Urinary bladder (tissue), 4 donors: ENCODE measurements around the gene PARD3. TPM values are rescaled to one million over a fixed set of nuclear protein-coding genes. Genes with fewer than 3 reads are reported as not detected.
A peak's percentile ranks its signal among the peaks of the same experiment; 100 is the strongest.

Source experiments
- DNase-seq: peaks from one replicate; pipeline ENCODE4 v3.0.0-alpha.2; 2015; ENCODE audit errors: extremely low spot score
- H3K27ac ChIP-seq: one replicate; pipeline ENCODE4 v1.5.1; 2013; ENCODE audit warnings: low read depth, mild to moderate bottlenecking, moderate library complexity
- H3K36me3 ChIP-seq: one replicate; pipeline ENCODE4 v1.6.1; 2013; ENCODE audit warnings: mild to moderate bottlenecking, moderate library complexity; ENCODE audit not compliant: insufficient read depth
- H3K4me1 ChIP-seq: one replicate; pipeline ENCODE4 v1.6.1; 2013; ENCODE audit warnings: mild to moderate bottlenecking, moderate library complexity; ENCODE audit not compliant: insufficient read depth
- H3K4me3 ChIP-seq: one replicate; pipeline ENCODE4 v1.5.1; 2013; ENCODE audit warnings: low read depth, low read length
- WGBS: extraction: QIAGEN DNeasy Blood & Tissue Kit; methylation state at CpG from one replicate; pipeline ENCODE4 v1.1.7; 2013; 5-methylcytosine and 5-hydroxymethylcytosine counted together
- polyA plus RNA-seq: library from polyadenylated mRNA; stranded (reverse); fragments of 200-250 nt; gene quantifications from one replicate; pipeline ENCODE4 v1.2.3, GENCODE V29; 2013
- total RNA-seq: library from RNA; depleted of rRNA; stranded (reverse); fragments of >200 nt; gene quantifications from one replicate; pipeline ENCODE4 v1.2.3, GENCODE V29; 2014
- donor health status: healthy with polysubstance abuse.
- donor health status: healthy.

PARD3 gene
- total and polyA plus RNA-seq, 2 donors: 27.5 to 89.1 TPM

DNA sequence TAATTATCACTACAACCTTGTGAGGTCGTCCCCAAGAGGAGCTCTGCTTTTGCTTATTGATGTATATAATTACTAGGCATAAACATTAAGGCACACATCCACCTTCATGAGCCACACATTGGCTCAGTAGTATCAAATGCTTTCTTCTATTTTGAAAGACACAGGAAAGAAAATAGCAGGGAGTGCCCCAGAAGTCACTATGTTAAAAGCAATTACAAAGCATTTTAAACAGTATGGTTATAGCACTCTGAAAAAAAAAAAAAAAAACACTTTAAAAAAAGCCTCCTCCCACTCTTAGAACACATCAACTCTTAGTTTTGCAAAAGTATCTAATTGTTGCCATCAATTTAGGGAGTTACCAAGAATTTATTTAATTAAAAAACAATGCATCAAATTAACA, 474.2 kb downstream of the PARD3 start:
- DNase-seq: no peak
- Histone ChIP-seq H3K27ac (no peak overlapping the region), H3K4me3 (no peak overlapping the region), H3K4me1 (no peaks in the 10 kb centered on the region), H3K36me3 (no peaks in the 10 kb centered on the region)
- 90% methylated on average over 1 of the region's 1 CpG for WGBS

DNA sequence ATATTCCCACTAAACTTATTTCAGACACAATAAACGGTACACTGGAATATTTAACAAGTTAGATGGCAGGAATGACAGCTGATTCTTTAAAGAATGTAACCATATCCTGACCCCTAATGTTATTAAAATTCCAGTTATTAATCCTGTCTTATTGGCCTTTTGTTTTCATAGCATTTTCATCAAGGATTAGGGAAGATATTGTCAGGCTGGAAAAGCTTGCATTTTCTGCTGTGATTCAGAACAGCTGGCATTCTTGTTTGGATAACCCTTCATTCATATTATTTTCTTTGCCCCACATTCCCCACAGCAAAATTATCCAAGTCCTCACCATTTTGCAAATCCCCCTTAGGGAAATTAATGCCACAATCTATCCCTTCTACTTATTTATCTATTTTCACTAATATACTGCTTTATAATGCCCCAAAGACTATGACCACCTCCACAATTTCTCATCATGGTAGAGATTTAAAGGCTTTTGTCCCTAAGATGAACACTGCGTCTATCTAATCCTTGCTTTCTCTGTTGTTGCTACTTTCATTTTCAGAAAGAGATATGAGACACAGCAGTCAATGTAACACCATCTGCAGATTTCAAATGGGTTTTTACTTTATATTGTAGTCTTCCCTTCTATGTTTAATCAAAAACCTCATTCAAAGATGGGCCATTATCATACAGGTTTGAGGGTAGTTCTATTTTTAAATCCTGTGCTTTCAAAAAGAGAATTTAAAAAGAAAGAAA, 475.1 kb downstream of the PARD3 start:
- 56% methylated on average over 2 of the region's 2 CpGs for WGBS

DNA sequence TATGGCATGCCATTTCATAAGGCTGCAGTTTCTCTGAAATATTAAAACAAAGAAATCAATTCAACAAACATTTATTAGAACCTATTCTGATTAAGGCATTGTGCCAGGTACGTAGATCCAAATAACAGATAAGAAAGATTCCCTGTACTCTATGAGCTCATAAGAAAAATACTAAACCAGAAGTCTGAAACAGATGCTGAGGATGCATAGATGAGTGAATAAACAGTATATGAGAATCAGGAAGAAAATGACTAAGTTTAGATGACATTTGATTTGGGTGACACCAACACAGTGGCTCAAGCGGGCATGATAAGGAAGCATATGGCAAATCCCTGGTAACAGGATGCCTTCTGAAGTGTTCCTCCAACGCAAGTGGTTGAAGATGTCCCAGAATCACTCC, 477.2 kb downstream of the PARD3 start:
- no peak for DNase-seq
- Histone ChIP-seq H3K4me1 (no peaks in the 10 kb centered on the region), H3K4me3 (no peak overlapping the region), H3K36me3 (no peaks in the 10 kb centered on the region), H3K27ac (no peak overlapping the region)
- WGBS: 59% methylated on average over 3 of the region's 3 CpGs

More for the DNA sequence above, 475.1 kb downstream of the PARD3 start:
- no peak for DNase-seq
- Histone ChIP-seq H3K36me3 (no peaks in the 10 kb centered on the region), H3K4me3 (no peak overlapping the region), H3K4me1 (no peaks in the 10 kb centered on the region), H3K27ac (no peak overlapping the region)

DNA sequence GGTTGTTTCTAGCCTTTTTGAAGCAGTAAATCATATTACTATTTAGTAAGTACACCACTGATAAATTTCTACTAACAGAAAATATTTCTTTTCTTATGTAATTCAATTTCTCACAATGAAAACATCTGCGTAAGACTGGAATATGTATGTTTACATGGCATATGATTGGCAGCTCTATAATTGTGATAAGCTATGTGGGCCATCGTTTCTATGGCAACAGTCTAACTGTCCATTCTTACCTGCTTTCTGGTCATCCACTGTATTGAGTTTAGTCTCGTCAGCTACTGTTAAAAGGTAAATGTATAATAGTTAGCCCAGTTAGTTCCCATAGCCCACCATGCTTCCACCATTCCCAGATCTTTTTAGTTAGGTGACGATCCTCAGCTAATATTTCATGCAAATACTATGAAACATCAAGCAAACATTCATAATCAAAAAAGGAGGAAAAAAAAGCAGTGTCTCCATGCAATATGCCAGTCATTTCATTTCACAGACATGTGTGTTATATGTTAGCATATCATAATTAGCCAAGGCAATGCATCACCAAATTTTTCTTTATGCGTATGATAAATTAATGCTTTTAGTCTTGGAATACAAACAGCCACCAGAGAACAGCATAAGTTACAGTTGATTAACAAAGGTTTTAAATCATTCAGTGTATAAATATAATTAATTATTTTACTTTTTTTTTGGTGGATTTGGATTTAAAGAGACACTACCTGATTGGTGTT, 479.0 kb downstream of the PARD3 start:
- WGBS: 94% methylated on average over 5 of the region's 5 CpGs
- H3K4me3 ChIP-seq: no peak overlapping the region
- H3K4me1 ChIP-seq: no peaks in the 10 kb centered on the region
- DNase-seq: no peak
- H3K27ac ChIP-seq: no peak overlapping the region
- H3K36me3 ChIP-seq: no peaks in the 10 kb centered on the region

DNA sequence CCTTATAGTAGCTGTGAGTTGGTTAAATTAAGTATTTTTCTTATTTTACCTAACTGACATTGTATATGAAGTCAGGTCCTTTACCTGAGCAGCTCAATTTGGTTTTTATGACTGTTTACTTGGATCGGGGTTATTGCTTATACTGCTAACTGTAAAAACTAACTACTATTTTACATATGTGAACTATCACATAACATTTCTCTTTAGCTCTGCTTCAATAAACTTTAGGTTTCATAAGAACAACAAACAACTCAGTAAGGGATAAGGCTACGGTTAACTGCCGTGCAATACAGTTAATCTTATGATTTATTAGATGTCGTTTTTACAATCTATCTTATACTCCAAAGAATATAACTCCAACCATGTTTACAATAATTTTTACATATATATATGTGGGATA, 480.2 kb downstream of the PARD3 start:
- H3K27ac ChIP-seq: no peak overlapping the region
- H3K4me1 ChIP-seq: no peaks in the 10 kb centered on the region
- WGBS: 81% methylated on average over 4 of the region's 4 CpGs
- H3K4me3 ChIP-seq: no peak overlapping the region
- H3K36me3 ChIP-seq: no peaks in the 10 kb centered on the region
- DNase-seq: no peak

DNA sequence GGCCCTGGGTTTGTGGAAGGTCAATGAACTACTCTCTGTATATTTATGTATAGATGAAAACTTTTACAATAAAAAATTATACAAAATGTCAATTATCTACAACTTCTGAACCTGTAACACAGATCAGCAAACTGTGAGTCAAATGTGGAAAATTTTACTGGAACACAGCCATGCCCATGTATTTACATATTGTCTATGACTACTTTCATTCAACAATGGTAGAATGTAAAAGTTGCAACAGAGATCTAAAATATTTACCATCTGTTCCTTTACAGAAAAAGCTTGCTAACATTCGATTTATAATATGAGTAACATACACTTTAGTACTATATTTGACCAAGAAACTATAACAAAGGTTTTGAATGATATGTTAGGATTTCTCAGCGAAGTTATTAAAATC, 481.6 kb downstream of the PARD3 start:
- Histone ChIP-seq H3K4me1 (no peaks in the 10 kb centered on the region), H3K36me3 (no peaks in the 10 kb centered on the region), H3K4me3 (no peak overlapping the region), H3K27ac (no peak overlapping the region)
- 84% methylated on average over 2 of the region's 2 CpGs for whole genome bisulfite sequencing
- DNase-seq: no peak

DNA sequence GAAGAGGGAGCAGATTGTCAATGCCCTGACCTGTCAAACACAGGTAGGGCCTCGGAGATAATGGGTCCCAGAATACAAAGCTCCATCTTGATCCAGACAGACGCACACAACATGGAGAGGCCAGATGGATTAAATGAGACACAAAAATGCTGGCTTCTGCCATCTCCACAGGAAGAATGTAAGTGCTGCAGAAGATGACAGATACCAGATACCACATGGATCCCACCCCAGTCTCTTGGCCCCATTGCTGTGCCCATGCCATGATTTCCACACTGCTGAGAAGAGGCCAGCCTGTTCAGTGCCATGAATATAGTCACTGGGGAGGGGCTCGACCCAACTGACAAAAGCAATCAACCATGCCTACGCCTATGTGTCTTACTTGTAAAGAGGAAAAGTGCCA, 487.9 kb downstream of the PARD3 start:
- WGBS: 87% methylated on average over 4 of the region's 4 CpGs

DNA sequence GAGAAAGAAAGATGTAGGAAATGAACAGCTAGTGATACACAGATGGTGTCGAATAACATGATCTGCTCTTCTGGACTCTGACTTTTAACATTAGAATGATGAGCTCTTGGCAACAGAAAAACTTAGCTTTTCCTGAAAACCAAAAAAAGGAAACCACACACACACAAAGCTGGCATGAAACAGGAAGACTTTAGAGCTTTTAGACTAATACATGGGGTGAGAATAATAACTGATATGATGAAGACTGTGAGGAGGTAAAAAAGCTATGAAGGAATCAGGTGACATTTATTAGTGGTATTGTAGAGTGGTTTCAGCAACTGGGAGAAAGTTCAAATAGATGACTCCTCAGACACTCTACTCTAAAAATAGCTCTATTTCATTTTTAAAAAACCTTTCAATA, 491.9 kb downstream of the PARD3 start:
- WGBS: 43% methylated on average over 1 of the region's 1 CpG
- H3K4me1 ChIP-seq: no peaks in the 10 kb centered on the region
- H3K27ac ChIP-seq: no peak overlapping the region
- no peak overlapping the region for H3K4me3 ChIP-seq
- no peak for DNase-seq
- no peaks in the 10 kb centered on the region for H3K36me3 ChIP-seq

More for the DNA sequence above, 487.9 kb downstream of the PARD3 start:
- no peak for DNase-seq
- no peak overlapping the region for H3K4me3 ChIP-seq
- no peaks in the 10 kb centered on the region for H3K4me1 ChIP-seq
- no peak overlapping the region for H3K27ac ChIP-seq
- H3K36me3 ChIP-seq: no peaks in the 10 kb centered on the region

DNA sequence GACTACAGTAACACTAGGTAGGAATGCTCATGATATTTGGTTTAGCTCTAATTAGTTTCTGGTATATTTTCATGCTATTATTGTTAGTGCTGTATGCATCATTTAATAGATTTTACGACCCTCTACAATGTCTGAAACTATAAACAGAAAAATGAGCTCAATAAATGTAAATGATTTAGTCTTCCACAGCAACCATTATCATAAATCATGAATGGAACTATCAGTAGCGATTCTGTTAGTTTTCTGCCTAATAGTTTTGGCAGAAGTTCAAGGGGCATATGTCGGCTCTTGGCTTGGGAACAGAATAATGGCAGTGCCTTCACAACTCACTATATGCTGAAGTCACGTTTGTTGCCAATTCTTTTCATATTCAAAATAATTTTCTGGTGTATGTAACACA, 494.8 kb downstream of the PARD3 start:
- Histone ChIP-seq H3K36me3 (no peaks in the 10 kb centered on the region), H3K27ac (no peak overlapping the region), H3K4me3 (no peak overlapping the region), H3K4me1 (no peaks in the 10 kb centered on the region)
- DNase-seq: peak; percentile 53
- WGBS: 43% methylated on average over 4 of the region's 4 CpGs

DNA sequence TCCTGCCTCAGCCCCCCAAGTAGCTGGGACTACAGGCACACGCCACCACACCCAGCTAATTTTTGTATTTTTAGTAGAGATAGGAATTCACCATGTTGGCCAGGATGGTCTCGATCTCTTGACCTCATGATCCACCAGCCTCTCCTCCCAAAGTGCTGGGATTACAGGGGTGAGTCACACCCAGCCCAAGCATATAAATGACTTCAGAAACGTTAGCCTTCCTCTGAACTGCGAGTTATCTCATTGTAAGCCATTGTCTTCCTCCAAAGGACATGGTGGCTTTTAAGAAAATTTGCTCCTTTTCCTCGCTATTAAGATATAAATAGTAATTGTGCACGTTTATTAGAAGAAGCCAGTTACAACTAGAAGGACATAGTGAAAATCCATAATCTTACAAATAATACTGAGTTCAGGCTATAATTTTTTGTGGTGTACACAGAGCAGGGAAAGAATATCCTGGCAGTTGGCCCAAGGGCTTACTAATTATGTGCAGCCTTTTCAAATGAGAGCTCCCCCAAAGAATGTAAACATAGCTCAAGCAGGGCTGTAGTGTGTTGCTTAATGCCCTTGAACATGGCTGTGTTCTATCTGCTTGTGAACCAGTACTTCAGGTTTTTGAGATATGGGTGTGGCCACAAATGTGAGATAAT, 495.8 kb downstream of the PARD3 start:
- WGBS: 41% methylated on average over 6 of the region's 6 CpGs
- peak; percentile 82 for DNase-seq
- Histone ChIP-seq H3K4me3 (no peak overlapping the region), H3K36me3 (no peaks in the 10 kb centered on the region), H3K4me1 (no peaks in the 10 kb centered on the region), H3K27ac (peak overlapping the region; percentile 70)

DNA sequence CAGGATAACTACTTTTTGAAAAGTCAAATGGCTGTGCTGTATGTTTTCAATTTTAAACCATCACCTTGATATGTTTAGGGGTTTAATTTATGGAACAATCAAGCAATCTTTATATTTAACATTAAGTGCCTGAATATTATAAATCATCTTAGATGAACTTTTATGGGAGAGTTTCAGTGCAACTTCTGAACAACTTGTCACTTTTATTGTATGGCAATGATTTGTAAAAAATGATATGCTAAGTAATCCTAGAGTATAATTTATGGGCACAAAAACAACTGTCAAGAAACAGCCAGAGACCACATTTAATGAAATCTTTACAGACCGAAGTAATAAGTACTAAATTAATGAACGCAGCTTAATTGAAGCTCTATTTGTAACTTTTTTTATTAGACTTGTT, 498.9 kb downstream of the PARD3 start:
- DNase-seq: no peak
- Histone ChIP-seq H3K4me3 (no peak overlapping the region), H3K4me1 (no peaks in the 10 kb centered on the region), H3K27ac (no peak overlapping the region), H3K36me3 (no peaks in the 10 kb centered on the region)
- 87% methylated on average over 2 of the region's 2 CpGs for WGBS

DNA sequence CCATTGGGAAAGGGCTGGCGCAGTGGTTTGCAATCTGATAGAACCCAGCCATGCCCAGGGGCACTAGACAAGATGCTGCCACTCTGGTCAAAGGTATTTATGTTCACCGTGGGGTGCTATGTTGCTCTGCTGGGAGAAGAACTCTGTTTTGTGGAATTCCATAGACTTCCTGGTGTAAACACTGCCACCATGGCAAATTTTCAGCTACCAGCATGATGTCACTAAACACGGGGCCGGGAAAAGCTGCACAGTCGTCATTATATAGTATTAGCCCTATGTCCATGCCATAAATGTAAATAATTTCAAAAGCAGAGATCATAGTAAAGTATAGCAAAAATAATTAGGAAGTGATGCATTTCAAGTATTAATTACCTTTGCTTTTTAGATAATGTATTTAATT, 500.6 kb downstream of the PARD3 start:
- WGBS: 95% methylated on average over 5 of the region's 5 CpGs
- no peaks in the 10 kb centered on the region for H3K4me1 ChIP-seq
- no peak for DNase-seq
- no peak overlapping the region for H3K4me3 ChIP-seq
- no peak overlapping the region for H3K27ac ChIP-seq
- no peaks in the 10 kb centered on the region for H3K36me3 ChIP-seq

DNA sequence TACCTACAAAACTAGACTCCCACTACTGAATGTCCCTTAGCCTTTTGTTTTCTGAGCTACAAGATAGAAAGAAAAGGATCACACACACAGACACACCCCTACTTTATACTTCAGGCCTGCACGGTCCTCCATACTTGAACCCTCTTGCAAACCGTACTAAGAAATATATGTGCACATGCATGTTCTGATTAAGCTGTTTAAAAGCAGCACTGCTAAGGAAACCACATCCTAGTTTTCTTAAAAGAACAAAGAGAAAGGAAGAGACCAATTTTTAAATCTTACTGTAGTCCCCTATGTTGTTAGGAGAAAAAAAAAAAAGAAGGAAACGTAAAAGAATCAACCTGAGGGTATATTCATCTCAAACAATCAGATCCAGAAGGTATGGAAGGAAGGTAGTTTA, 501.2 kb downstream of the PARD3 start:
- 71% methylated on average over 3 of the region's 3 CpGs for WGBS
- Histone ChIP-seq H3K27ac (no peak overlapping the region), H3K36me3 (no peaks in the 10 kb centered on the region), H3K4me3 (no peak overlapping the region), H3K4me1 (no peaks in the 10 kb centered on the region)
- DNase-seq: no peak

DNA sequence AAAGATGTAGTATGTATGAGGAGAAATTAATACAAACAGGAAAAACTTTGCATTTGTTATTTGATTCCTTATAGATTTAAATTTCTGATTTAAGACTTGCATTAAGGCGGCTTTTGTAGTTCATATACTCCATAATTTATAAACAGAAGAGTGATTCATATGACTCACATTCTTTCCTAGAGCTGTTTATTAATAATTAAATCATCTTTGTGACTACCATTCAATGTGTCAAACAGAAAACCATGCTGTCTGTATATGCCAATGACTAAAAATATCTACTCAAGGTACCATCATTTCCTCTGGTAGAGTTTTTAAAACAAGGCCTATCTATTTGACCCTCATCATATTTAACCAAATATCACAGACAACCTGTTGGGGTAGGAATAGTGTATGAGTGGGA, 501.7 kb downstream of the PARD3 start:
- H3K4me3 ChIP-seq: no peak overlapping the region
- 87% methylated on average over 1 of the region's 1 CpG for WGBS
- no peak overlapping the region for H3K27ac ChIP-seq
- H3K4me1 ChIP-seq: no peaks in the 10 kb centered on the region
- no peak for DNase-seq
- no peaks in the 10 kb centered on the region for H3K36me3 ChIP-seq
